Retinal pigment epithelial cell (primary cell): ENCODE measurements around the gene GJC1.

Experiments
- DNase-seq: peaks from one replicate; pipeline ENCODE4 v3.0.0-alpha.2; 2010; ENCODE audit warnings: low read depth
- H3K4me3 ChIP-seq: 2 replicates; pipeline ENCODE4 v1.5.1; 2011; ENCODE audit warnings: mild to moderate bottlenecking, low read length, control low read depth, moderate library complexity
- TF ChIP-seq, protein P1 (sequence below): conservative IDR thresholded peaks from 2 replicates; pipeline ENCODE4 v1.5.1; 2011; ENCODE audit warnings: low read depth, low read length, control low read depth, inconsistent platforms

Gene GJC1

DNA sequence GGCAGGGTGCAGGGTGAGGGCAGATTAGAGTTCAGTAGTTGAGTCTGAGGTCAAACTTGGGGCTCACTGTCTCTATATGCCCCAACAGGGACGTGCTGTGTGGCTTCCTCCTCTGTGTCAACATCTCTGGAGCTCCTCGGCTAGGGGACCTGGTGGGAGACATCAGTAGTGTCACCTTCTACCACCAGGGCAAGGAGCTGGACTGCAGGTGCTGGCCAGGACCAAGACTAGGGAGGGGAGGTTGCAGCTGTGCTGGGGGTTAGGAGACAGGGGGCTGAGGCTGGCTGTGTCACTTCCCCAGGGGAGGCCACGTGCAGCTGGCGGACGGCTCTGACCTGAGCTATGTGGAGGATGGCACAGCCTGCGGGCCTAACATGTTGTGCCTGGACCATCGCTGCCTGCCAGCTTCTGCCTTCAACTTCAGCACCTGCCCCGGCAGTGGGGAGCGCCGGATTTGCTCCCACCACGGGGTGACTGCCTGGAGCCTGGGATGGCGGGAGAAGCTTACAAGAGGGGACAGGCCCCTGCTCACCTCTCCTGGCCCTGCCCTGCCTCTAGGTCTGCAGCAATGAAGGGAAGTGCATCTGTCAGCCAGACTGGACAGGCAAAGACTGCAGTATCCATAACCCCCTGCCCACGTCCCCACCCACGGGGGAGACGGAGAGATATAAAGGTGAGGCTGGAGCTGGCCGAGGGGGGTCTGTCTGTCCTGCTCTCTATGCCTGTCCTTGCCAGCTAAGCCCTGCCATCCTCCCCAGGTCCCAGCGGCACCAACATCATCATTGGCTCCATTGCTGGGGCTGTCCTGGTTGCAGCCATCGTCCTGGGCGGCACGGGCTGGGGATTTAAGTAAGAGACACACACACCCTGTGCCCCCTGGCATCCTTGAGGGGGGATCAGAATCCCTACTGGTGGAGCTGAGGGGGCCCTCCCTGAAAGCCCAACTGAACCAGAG, 52.4 kb downstream of the GJC1 start:
- DNase-seq: no peak
- H3K4me3 ChIP-seq: no peak overlapping the region
- TF ChIP-seq, protein P1, sequence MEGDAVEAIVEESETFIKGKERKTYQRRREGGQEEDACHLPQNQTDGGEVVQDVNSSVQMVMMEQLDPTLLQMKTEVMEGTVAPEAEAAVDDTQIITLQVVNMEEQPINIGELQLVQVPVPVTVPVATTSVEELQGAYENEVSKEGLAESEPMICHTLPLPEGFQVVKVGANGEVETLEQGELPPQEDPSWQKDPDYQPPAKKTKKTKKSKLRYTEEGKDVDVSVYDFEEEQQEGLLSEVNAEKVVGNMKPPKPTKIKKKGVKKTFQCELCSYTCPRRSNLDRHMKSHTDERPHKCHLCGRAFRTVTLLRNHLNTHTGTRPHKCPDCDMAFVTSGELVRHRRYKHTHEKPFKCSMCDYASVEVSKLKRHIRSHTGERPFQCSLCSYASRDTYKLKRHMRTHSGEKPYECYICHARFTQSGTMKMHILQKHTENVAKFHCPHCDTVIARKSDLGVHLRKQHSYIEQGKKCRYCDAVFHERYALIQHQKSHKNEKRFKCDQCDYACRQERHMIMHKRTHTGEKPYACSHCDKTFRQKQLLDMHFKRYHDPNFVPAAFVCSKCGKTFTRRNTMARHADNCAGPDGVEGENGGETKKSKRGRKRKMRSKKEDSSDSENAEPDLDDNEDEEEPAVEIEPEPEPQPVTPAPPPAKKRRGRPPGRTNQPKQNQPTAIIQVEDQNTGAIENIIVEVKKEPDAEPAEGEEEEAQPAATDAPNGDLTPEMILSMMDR: no peak

DNA sequence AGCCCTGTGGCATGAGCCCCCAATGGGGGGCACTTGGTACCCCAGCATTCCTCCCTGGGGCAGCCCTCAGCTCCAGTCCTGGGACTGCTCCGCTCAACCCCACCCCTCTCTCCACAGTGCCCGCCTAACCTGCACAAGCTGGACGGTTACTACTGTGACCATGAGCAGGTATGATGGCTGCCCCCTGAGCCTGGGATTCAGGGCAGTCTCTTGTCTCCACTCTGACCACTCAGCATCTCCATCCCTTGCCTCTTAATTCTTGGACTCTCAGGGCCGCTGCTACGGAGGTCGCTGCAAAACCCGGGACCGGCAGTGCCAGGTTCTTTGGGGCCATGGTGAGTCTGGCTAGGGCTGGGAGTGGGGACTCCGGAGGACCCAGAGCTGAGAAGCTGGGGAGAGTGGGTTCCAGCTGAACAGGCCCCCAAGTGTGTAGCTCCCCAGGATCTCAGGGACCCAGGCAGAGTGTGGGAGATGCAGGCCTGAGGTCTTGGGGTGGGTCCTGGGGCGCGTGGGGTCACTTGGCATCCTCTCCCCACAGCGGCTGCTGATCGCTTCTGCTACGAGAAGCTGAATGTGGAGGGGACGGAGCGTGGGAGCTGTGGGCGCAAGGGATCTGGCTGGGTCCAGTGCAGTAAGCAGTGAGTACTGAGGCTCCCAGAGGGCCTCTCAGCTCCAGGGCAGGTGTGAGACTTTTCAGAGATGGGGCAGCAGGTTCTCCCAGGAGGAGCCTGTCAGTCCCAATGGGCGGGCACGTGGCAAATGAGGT, 53.3 kb downstream of the GJC1 start:
- no peak for DNase-seq
- TF ChIP-seq, protein P1: no peak
- no peak overlapping the region for H3K4me3 ChIP-seq

DNA sequence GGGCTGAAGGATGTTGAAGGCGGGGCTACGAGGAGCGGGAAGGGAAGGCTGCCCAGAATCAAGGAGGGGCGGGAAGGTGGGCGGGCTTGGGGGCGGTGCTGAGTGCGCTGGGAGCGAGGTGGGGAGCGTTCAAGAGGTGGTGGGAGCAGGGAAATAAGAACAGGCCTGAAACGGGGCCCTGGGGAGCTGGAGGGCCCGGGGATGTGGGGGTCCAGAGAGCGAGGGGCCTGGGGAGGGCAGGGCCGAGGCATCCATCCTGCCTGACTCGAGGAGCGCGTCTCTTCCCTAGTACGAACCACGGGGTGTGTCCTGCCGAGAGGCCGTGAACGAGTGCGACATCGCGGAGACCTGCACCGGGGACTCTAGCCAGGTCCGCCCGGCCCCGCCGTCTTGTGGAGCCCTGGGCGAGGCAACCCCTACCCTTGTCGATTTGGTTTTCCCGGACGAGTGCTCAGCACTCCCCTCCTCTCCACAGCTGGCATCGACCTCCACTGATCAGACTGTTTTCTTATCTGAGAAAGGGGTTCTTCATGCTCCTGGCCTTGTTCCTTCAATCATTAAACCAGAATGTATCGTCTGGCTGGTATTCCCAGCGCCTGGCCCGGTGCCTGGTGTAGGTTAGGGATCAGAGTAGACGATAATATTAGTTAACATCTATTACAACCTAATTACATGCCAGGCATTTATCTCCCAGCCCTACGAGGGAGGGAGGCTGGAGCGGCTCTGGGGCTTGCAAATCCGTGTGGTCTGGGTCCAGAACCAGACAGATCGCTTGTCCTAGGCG, 54.1 kb downstream of the GJC1 start:
- DNase-seq: no peak
- H3K4me3 ChIP-seq: peak overlapping the region; percentile 63

DNA sequence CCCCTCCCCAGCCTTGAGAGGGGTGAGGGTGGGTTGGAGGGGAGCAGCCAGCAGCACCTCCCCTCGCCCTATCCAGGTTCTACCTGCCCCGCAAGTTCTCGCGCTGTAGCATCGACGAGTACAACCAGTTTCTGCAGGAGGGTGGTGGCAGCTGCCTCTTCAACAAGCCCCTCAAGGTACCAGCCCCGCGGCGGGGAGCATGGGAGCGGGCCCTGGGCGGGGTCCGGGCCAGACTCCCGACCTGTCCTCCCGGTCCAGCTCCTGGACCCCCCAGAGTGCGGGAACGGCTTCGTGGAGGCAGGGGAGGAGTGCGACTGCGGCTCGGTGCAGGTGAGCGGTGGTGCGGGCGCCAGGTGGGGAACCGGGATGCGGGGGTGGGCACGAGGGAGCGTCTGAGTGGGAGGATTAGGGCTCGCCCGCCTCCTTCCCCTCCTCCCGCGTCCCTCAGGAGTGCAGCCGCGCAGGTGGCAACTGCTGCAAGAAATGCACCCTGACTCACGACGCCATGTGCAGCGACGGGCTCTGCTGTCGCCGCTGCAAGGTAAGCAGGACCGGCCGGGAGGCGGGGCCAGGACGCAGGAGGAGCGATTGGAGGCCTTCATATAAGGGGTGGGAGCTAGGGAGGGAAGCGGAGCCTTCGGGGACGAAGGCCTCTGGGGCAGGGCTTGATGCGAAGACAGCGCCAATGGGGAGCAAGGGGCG, 54.8 kb downstream of the GJC1 start:
- peak overlapping the region; percentile 63 for H3K4me3 ChIP-seq
- TF ChIP-seq, protein P1: no peak
- DNase-seq: peak; percentile 95

More for the DNA sequence above, 54.1 kb downstream of the GJC1 start:
- TF ChIP-seq, protein P1: no peak

DNA sequence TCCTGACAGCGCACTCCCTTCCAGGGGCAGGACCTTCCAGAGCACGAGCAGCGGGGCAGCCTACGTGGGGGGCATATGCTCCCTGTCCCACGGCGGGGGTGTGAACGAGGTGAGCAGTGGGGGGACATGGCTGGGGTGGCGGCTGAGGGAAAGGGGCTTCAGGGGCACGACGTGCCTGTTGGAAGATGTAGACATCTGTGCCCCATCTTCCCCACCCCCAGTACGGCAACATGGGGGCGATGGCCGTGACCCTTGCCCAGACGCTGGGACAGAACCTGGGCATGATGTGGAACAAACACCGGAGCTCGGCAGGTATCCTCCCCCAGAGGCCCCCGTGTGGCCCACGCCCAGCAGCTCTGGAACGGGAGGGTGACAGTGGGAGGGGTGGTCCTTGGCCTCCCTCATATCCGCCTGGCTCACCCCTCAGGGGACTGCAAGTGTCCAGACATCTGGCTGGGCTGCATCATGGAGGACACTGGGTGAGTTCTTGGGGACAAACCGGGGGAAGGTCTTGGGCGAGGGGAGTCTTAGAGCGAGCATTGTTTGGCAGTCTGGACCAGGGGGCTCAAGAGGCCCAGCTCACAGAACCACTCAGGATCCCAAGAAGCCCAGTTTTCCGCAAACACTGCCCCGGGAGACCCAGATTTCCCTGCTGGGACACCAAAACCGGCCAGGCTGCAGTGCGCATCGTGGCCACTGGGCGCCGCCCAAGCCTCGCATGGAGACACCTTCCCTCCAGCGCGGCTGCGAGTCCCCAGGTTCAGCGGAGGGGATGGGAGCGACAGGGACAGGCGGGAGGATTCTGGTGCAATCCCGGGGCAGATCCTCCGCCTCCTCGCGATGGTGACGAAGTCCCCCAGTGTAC, 55.6 kb downstream of the GJC1 start:
- H3K4me3 ChIP-seq: peak overlapping the region; percentile 63
- no peak for DNase-seq

More for the DNA sequence above, 55.6 kb downstream of the GJC1 start:
- TF ChIP-seq, protein P1: peak; percentile 98
